ENCODE measurements around the gene FRMD7.
"Not testable (repeated sequence)": the region's sequence is repeated elsewhere in the genome, so short reads cannot be mapped to it uniquely, and the experiment has no call there.

The FRMD7 gene, protein sequence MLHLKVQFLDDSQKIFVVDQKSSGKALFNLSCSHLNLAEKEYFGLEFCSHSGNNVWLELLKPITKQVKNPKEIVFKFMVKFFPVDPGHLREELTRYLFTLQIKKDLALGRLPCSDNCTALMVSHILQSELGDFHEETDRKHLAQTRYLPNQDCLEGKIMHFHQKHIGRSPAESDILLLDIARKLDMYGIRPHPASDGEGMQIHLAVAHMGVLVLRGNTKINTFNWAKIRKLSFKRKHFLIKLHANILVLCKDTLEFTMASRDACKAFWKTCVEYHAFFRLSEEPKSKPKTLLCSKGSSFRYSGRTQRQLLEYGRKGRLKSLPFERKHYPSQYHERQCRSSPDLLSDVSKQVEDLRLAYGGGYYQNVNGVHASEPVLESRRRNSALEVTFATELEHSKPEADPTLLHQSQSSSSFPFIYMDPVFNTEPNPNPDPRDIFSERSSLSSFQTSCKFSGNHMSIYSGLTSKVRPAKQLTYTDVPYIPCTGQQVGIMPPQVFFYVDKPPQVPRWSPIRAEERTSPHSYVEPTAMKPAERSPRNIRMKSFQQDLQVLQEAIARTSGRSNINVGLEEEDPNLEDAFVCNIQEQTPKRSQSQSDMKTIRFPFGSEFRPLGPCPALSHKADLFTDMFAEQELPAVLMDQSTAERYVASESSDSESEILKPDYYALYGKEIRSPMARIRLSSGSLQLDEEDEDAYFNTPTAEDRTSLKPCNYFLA

DNA sequence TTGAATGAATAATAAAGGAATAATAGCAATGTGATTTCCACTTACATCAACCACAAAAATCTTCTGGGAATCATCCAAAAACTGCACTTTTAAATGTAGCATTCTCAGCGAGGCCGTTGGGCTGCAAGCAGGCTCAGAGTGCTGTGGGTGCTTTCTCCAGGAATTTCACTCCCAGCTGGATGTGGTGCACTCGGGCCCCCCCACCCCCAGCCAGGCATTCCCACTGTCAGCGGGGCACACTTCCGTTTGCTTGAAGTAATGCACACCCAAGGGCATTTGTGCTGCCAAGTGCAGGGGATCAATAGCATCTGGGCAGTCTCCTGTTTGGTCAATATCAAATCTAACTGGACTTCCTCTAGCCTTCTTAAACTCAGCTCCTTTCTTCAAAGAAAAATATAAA, at the start of gene FRMD7:
FRMD7 (minus strand) TSS at position 278 of the 400 bp plus-strand sequence; CDS start at position 102, 176 bp downstream.
- no peak for DNase-seq

DNA sequence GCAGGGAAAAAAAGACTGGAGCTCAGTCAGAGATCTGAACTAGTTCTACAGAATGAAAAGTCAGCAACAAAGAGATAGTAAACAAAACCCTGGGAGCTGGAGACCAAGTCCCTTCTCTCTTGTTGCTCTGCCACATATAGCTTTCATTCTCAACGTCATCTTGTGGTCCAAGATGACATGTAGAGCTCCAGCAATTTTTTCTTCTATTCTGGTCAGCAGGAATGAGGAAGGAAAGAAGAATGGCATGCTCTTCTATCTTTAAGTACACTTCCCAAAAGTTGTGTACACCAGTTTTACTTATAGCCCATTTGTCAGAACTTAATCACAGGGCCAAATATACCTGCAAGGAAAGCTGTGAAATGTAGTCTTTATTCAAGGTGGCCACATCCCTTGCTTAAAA, 45.8 kb upstream of the FRMD7 start:
- no peak for DNase-seq

DNA sequence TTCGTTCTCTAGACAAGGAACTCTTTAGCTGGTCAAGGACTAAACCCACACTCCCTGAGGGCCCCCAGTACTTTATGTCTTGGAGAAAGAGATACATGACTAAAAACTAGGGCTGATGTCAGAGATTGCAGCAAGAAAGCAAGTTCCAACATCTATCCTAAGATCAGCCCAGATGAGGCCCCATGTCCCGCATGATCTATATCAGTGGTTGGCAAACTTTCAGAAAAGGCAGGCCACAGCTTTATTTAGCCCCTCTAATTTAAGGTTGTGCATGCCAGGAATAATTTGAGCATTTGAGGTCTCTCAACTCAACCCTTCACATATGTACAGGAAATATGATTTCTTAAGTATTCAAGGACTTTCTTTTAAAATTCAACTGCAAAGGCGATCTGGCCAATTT, 44.1 kb upstream of the FRMD7 start:
- DNase-seq = no peak

DNA sequence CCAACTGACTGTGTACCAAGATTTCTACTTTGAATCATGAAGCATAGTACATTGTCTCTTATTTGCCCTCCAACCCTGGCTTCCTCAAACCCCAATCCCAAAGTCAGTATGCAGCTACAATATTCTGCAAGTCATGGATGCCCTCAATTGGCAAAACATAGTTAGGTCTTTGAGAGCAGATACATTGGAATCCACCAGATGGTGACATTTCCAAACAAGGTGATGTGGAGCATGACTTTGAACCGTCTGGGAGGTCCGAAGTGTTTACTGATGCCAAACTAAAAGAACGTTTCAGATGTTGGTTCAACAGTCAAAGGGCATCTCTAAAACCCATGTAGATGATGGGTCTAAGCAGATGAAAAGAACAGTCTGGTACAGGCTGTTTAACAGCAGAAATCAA, 43.7 kb upstream of the FRMD7 start:
- DNase-seq = no peak

DNA sequence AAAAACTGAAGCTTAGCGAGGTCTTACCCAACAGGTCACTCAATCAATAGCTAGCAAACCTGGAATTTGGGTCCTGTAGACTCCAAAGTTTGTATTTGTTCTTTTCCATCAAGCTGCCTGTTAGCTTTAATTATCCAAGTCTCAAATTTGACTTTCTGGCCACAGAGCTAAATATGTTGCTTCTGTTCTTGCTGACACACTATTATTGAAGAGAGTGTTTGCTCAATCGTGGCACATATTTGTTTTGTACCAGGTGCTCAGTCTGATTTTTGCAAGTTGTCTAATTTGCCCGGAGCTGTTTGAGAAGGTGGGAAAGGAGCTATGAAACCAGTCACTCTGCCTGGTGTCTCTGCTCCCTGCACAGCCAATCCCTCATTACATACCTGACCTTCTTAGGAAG, 41.7 kb upstream of the FRMD7 start:
- no peak for DNase-seq

DNA sequence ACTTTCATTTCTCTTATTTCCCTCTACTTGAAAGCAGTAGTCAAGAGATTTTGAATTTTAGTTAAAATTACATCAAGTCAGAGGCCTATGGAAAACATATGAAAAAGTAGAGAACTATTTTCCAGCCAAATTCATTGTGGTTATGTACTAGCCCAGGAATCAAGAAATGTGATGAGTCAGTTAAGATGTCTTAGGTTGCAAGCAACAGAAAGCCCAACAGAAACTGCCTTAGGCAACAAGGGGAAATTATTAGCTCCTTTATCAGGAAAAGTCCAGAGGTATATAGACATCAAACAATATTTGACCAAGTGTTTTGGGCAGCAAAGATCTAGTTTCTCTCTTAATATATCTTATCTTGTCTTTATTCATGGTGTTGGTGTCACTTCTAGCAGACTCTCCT, 37.8 kb upstream of the FRMD7 start:
- DNase-seq = no peak

DNA sequence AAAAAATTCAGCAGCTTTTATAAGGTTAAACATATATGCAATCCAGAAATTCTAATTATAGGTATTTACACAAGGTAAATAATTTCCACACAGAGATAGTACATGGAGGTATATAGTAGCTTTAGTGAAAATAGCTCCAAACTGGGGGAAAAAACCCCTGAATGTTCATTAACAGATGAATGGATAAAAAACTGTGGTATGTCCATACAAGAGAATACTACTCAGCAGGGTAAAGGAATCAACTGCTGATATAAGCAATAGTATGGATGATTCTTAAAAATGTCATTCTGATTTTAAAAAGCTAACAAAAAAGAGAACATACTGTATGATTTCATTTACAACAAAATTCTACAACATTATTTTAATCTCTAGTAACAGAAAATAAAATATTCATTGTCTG, 37.2 kb upstream of the FRMD7 start:
- no peak for DNase-seq

DNA sequence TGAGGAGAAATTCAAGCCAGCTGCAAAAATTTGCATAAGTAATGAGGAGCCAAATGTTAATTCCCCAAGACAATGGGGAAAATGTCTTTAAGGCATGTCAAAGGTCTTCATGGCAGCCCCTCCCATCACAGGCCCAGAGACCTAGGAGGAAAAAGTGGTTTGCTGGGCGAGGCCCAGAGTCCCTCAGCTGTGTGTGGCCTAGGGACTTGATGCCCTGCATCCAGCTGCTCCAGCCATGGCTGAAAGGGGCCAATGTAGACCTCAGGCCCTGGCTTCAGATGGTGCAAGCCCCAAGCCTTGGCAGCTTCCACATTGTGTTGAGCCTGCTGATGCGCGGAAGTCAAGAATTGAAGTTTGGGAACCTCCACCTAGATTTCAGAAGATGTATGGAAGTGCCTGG, 35.3 kb upstream of the FRMD7 start:
- DNase-seq = not testable (repeated sequence)

DNA sequence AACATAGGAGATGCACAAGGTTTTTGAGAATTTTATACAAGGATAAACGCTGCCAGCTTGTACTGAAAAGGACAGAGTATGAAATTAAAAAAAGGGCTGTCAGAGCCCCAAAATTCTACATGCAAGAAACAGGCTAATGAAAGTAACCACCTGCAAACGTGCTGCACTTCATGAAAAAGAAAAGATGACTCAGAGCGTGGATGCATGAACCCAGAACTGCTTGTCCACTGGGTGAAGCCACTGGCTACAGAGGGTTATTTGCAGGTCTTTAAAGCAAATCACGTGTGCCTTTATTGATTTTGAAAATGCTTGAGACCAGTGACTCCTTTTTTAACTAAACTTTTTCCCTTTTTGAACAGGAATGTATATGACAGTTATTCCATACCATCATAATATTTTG, 25.3 kb upstream of the FRMD7 start:
- DNase-seq = no peak

DNA sequence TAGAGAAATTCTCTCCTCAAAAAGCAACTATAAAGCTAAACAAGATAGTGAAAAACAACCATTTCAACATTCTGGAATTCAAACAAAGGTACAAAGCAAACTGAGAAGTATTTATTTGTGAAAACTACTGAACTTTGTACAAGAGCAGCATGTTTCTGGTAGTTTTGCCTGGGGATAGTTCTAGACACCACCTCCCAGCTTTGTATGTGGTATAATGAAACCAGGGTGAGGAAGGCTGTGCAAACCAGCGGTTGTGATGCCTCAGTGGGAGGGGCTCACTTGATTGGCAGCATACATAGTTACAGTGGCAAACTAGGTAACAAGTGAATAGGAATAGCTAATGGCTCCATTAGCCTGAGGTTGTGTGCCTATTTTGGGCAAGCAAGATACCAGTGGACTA, 18.6 kb upstream of the FRMD7 start:
- no peak for DNase-seq

DNA sequence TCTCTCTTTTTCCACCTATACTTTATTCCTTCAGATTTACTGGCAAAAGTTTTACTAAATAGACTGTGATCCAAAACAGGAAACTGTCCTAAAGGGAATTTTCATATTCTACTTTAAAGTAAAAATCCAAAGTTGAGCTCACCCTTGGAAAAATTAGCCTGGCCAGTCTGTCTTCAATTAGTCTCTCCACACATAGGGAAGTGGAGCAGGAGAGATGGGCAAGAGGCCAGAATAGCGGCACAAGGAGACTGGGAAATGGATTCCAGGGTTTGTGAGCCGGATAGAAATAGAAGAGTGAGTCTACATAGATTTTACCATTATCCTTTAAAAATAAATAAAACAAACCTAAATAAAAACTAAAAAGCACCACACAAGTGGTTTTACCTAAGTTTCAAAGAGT, 16.2 kb upstream of the FRMD7 start:
- no peak for DNase-seq

DNA sequence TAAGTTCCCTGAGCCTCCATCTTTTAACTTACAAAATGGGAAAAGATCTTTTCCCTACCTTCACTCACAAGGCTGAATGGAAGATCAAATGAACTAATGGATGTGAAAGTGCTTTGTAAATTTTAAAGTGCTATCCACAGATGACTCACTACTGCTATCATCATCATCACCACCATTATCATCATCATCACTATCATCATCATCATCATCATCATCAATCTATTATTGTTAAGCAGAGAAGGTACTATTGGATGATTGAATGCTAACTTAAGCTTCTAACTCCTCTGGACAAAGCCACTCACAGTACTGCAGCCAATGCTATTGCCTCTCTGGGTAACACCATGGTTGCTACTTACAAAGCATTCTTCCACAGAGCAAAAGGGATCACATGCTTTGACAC, 1.9 kb downstream of the FRMD7 start:
- no peak for DNase-seq

DNA sequence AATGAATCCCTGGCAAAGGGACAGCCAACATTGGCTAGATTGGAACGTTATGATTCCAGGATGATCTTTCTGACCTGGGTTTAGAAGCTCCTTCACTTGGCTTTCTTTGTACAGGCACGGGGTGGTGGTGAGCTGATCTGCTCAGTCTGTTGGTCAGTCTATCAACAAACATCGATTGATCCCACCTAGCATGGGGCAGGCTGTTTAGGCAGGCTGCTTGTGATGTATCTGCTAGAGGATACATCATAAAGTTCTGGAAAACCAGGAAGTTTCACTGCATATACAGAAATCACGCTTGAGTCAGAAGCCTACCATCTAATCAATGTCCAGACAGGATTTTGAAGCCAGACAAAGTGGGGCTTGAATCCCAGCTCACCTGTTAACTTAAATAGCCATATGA, 6.9 kb downstream of the FRMD7 start:
- no peak for DNase-seq

DNA sequence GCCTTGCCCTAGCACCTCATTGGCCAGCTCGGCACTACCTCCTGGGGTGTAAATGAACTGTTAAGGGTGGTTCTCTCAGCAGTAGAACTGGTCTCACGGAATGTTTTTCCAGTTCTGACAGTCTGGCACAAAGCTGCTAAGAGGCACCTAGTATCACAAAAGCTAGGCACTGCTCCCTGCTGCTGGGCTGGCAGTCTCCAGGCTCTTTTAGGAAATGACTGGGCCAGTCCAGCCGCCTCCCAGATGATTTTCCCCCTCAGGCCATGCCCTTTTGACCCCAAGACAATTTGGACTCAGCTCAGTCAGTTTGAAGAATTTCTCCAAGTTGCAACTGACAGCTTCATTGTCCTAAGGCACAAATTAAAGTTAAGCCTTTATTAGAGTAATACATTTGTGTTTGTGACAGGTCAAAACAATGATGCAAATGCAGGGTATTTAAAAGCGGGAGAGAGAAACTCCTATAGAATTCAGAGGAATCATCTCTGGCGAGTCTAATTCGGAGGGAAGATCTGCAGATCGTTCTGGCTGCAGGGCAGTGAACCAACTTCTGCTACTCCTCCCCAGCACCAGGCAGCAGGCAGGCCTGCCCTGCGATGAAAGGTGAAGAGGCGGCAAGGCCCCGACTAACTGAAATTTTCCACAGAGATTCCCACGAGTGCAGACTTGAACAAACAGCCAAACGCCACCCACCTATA, 7.9 kb downstream of the FRMD7 start:
- no peak for DNase-seq

DNA sequence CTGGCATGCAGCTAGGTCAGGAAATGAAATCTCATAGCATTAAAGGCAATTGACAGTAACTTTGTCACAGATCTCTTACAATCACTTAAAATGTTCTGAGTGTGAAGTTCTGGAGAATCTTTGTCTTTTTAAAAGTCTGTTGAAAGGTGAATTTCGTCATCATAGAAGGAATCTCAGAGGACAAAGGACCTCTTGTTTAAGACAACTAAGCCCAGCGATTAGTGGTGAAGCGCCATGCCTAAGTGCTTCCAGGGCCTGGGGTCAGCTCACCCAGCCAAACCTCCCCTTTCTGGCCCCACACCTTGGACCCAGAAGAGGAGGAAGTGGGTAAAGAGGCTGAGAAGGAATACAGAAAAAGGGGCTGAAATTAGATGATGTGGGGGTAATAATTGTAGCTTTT, 8.5 kb downstream of the FRMD7 start:
- DNase-seq = no peak

DNA sequence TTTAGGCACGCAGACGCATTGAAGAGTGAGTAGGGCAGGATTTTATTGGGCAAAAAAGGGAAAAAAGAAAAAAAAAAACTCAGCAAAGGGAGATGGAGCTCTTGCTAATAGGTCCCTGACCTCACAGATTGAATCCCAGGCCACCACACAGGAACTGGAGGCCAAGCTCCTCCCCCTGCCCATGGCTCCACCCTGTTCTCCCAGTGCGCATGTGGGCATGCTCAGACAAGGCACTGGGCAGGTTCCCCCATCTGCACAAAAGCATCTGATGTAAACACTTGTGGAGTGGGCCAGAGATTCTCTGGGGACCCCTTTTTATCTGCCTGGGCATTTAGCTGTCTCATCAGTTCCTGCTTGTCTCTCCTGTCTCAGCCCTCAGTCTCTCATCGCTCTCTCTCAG, 9.5 kb downstream of the FRMD7 start:
- no peak for DNase-seq

DNA sequence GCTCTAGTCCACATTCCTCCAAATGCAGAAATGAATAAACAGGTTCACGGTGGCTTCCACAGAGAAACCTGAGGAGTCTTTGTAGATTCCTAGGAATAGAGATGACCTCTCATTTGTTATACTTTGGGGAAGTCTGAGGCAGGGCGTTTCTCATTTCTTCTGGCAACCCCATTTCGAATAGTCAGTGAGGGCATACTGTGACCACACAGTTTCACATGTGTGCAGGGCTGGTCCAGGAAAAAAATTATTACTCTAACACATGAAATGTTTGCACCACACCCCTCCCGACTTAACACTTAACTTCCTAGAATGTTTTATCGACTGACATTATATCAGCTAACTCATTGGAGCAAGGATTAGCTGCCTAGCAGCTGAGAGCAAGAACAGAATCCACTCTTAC, 12.0 kb downstream of the FRMD7 start:
- no peak for DNase-seq

DNA sequence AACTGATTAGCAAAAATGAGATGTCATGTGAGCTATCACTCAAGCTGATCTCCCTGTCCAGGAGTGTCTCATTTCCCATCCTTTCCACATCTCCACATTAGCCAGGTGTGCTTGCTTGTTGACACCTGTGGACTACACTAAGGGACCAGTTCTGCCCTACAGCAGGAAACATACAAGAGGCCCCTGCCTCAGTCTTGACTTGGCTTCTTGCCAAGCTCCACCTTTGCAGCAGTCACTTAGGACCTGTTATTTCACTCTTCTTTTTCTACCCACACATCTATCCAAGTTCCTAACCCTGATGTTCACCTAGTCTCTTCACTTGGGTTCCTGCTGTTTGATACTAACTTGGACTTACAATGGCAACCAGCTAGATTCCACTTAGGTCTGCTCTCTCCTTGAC, 13.2 kb downstream of the FRMD7 start:
- no peak for DNase-seq

DNA sequence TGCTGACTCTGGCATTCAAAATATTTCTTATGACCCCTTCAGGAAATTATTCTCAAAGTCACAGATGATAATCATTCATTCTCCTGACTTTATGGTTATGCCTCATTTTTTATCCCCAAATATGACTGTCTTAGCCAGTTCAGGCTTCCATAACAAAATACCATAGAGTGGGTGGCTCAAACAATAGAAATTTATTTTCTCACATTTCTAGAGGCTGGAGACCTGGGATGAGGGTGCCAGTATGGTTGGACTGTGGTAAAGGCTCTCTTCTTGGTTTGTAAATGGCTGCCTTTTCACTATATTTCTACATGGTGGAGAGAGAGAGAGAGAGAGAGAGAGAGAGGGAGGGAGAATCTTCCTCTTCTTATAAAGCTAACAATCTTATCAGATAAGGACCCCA, 20.5 kb downstream of the FRMD7 start:
- no peak for DNase-seq

DNA sequence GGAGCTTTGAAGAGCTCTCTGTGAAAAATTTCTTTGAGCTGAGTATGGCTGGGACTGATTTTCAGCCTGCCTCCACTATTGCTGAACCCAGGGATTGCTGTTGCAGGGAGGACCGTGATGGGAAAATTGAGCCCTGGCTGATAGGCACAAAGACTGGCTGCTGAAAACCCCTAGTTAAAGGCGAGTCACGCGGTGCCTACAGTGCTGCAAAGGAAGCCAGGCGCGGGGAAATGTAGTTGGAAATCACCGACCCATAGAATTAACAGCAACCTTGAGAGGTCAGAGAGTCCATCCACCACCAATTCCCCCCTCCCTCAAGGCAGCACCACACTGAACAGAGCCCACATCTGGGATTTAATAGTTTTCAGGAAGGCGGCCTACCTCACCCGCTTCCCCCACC, 26.0 kb downstream of the FRMD7 start:
- no peak for DNase-seq

DNA sequence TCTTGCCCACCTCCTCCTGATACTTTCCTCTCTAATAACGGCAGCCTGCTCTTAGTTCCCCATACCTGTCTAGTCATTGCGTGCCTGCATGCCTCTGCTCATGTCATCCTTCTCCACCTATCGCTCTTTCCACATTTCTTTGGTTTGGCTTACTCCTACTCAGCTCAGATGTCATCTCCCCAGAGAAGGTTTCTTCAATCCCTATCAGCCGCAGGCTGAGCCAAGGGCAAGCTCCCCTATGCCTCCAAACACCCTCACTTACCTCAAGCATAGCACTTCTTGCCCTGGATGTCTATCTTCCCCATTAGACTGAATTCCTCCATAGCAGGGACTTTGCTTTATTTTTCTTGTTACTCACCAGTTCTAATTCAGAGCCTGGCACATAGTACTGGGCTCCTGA, 26.6 kb downstream of the FRMD7 start:
- DNase-seq = no peak

DNA sequence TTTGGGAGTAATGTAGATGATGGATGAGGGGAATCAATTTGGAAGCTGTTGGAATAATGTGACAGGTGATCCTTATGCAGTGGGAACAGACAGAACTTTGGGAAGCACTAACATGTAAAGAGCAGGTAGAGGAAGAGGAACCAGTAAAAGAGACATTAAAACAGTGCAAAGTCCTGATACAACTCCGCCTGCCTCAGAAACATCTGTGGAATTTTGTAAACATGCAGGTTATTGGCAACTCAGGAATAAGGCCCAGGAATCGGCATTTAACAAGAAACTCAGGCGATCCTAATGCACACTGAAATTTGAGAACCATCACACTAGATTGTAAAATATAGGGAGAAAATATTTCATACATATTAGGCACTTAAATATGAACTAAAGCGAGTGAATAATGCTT, 29.1 kb downstream of the FRMD7 start:
- not testable (repeated sequence) for DNase-seq

DNA sequence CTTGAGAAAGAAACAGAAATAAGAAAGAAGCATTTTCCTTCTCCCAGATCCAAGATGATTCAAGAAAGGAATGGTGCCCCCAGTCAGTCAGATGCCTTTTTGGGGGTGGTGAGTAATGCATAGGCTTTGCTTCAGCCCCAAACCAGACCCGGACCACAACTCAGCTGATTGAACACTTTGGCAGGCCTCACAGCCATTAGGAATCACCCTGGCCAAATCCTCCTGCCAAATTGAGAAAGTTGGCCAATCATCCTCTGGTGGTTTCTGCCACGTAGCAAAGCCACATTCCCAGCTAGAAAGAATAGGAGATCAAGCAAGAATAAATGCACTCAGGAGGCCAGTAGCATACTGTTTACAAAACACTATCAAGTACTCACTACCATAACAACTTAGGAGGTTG, 33.7 kb downstream of the FRMD7 start:
- DNase-seq = no peak

DNA sequence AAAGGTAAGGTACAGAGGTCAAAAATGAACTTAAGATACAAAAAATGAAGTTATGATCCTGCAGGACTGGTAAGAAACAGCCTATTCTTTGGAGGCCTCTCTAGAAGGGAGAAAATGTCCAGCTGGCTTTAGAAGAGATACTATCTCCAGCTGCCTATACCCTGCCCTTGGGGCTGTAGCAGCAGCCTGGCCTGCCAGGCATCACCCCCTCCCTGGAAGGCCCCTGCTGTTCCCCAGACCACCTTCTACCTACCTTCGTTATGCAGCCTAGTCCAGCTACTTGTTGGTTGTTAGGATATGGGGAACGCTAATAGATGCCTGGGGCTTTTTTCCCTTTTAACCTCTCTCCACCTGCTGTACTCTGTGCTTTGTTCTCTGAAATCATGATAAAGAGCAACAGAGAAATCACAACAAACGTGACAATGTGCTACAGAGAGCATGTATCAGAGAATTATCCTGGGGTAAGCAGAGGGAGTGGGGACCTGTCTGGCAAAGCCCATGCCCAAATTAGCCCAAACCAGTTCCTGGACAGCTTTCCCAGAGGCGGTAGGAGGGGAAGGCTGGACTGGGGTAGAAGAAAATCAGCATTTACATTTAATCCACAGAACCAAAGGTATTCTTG, 34.5 kb downstream of the FRMD7 start:
- DNase-seq = no peak

Data from stimulated activated CD4-positive, alpha-beta T cell treated with anti-CD3 and anti-CD28 coated beads, Interleukin-4, amount 100 ng/mL, for 4 hours (primary cell).